Activated CD4-positive, CD25-positive, alpha-beta regulatory T cell treated with anti-CD3 and anti-CD28 coated beads, Interleukin-2, amount 50 U/mL, for 72 hours (primary cell): ENCODE data around the gene MTNR1A.
"Not testable (repeated sequence)": the region's sequence is repeated elsewhere in the genome, so short reads cannot be mapped to it uniquely, and the experiment has no call there.

Experiments
- DNase-seq: peaks from one replicate; pipeline ENCODE4 v3.0.0; 2021

The MTNR1A gene

DNA sequence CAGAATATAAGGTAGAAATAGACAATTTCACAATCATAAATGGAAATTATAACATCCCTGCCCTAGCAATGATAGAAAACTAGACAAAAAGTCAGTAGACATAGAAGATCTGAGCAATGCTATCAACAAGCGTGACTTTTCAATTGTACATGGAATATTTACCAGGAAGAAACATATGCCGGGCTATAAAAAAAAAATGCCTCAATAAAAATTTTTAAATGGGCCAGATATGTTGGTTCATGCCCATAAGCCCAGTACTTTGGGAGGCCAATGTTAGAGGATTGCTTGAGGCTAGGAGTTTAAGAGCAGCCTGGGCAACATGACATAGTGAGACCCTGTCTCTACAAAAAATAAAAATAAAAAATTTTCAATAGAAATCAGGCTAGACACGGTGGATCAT, 5.3 kb upstream of the MTNR1A start:
- DNase-seq: no peak

DNA sequence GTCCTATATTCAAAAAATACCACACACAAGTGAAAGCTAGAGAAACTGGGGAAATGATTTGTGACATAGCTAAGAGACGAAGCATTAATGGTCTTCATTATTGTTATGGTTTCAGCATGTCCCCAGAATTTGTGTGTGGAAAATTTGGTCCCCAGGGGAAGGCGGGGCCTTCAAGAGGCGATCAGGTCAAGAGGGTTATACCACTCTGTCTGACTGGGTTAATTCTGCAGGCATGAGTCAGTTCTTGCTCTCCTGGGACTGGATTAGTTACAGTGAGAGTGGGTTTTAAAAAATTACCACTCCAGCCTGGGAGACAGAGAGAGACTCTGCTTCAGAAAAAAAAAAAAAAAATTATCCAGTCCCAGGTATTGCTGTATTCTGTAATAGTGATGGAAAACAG, 2.1 kb upstream of the MTNR1A start:
- DNase-seq: no peak

DNA sequence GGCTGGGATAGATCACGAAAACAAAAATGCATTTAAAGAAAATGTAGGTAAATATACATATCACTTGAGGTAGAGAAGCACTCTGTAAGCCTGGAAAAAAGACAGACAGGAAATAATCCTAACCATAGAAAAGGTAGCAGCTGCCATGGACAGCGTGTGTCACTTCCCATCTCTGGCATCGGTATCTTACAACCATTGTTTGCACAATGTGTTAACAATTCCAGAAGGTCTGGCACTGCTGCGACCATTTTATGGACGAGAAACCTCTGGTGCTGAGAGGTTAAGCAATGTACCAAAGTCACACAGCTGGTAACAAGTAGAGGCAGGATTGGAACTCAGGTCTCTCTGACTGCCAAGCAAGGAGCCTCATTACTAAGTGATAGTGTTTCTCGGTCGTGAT, 1.7 kb upstream of the MTNR1A start:
- DNase-seq: no peak

DNA sequence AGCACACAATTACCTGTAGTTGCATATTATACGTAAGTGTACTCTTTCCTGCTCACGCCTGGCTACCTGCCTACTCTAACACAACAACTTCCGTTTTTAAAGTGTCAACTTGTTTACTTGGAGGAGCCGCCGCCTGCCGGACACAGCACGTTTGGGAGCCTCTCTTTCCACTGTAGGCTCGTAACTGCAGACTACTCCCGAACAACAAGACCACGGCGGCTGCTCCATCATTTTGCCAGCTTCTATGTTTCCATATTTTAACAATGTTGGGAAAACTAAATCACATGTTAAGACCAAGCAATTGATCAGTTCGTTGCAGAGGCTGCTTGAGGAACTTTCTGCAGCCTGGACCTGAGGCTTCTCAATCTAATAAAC, 841 bp downstream of the MTNR1A start:
- no peak for DNase-seq

DNA sequence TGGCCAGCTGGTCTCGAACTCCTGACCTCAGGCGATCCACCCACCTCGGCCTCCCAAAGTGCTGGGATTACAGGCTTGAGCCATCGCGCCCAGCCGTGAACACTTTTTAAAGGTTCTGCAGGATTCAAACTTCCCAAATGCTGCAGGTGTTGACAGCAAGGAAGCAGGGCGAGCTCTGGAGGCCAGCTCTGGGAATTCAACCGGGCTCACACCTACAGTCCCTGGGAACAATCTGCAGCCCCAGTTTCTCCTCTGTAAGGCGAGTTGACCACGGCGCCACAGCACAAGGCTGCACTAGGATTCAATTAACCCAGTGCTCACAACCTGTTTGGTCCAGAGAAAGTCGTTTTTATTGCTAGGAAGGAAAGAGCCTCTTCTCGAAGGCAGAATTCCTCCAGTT, 1.6 kb downstream of the MTNR1A start:
- DNase-seq: no peak

DNA sequence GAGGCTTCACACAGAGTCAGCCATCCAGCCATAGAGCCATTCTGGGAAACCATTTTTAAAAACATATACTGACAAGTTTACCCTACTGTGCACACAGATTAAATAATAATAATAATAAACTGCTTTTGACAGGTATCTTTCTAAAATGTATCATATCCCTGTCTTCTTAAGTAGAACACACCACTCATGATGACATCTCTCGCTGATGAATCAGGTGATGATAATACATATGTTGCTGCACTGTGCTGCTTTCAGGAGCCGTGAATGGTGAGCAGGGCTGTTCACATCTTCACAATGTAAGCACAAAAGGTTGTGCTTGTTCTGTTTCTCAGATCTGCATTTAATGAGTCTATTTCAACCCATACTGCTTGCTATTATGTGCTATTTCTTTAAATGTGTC, 3.5 kb downstream of the MTNR1A start:
- DNase-seq: no peak

DNA sequence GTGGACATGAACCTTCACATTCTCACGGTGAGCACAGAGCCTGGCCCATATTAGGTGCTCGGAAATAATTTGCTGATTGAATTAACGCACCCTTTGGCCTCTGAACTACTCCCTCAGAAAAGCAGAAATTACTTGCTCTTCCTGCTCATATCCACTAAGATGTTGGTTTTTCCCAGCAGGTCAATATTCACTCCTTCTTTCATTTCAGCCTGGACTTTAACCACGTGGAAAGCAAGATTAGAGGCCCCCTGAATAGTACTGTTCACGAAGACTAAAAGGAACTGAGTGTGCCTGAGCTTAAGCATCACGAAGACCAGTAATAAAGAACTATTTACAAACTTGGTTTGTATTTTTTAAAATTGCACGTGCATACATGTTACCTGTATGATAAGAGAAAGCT, 9.9 kb downstream of the MTNR1A start:
- DNase-seq: no peak

DNA sequence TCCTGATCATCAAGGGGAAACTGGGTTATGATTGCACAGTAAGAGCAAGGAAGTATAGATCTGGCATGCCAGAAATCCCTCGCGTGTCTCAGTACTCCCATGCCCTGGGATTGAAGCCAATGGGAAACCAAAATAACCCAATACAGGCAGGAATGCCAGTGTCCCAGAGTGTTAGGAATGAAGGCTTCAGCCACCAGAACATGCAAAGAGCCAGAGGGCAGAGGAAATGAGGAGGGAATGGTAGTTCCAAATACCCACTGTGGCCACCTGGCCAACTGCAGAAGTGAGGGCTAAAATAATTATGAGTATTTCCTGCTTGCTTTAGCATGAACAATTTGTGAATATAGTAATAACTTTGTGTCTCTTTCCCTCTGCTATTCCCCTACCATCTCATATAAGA, 12.2 kb downstream of the MTNR1A start:
- DNase-seq: no peak

DNA sequence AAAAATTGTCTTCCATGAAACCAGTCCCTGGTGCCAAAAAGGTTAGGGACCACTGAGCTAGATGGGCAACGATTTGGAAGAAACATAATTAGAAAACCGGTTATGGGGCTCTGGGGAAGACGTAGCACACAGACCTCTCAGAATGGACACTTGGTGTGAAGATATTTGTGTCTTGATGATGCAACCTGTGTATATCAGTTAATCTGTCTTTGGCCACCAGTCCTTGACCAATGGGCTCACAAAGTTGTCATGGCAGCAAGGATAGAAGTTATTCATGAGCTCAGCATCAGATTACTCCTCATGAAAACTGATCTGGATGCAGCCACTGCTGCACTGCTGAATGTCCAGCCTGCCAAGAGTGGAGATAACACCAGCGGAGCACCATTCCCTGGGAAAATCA, 13.6 kb downstream of the MTNR1A start:
- no peak for DNase-seq

DNA sequence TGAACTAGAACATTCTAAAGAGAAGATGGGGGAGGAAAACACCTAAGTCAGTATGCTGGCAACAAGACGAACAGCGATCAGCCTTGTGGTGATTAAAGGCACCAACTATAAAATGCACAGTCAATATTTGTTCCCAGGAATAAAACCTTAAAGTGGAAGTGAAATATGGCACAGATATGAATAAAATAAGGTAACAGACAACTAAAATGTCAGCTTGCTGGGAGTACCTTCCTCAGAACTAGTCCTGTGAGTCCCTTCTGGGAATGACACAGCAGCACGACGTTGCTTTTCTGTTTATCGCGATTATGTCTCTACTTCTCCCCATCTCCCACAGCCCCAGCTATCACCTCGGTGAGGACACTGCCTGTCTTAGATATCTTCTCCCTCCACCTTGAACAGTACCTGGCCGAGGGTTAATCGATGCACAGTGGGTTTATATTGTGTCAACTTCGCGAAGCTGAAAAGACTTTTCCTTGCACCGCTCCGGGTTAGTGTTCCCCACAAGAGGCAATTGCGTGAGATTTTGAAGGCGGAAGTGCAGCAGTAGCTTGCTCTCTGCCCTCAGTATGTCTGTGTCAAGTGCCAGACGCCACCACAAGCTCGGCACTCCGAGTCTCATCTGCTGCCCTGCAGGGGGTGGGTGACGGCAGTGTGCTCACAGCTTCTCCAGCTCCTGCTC, 17.4 kb downstream of the MTNR1A start:
- no peak for DNase-seq

DNA sequence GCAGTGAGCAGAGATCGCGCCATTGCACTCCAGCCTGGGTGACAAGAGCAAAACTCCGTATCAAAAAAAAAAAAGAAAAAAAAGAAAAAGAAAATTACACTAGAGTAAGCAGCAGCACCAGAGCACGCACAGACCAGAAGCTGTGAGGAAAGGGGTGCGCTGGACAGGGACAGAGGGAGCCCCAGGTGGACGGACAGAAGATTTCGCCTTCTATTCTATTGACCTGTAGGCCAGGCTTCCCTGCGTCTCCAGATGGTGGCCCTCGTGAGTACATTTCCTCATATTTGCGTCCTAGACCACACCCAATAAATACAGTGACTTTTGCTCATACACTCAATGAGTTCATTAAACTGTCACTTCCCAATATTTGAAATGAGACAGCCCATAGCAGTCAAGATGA, 19.1 kb downstream of the MTNR1A start:
- no peak for DNase-seq

DNA sequence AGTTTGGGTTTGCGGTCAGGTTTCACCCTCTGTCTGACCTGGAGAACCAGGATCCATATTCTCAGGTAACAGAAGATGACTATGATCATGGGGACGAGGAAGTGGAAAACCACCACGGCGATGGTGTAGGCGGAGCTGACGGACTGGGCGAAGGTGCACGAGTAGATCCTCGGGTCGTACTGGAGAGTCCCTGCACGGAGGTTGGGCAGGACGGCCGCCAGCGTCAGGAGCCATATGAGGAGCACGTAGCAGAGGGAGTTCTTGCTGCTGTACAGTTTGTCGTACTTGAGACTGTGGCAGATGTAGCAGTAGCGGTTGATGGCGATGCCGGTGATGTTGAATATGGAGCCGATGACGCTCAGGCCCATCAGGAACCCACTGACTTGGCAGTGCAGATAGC, 21.3 kb downstream of the MTNR1A start:
- no peak for DNase-seq

DNA sequence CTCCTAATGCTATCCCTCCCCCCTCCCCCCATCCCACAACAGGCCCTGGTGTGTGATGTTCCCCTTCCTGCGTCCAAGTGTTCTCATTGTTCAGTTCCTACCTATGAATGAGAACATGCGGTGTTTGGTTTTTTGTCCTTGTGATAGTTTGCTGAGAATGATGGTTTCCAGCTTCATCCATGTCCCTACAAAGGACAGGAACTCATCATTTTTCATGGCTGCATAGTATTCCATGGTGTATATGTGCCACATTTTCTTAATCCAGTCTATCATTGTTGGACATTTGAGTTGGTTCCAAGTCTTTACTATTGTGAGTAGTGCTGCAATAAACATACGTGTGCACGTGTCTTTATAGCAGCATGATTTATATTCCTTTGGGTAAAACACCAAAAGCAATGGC, 31.4 kb downstream of the MTNR1A start:
- DNase-seq: not testable (repeated sequence)

DNA sequence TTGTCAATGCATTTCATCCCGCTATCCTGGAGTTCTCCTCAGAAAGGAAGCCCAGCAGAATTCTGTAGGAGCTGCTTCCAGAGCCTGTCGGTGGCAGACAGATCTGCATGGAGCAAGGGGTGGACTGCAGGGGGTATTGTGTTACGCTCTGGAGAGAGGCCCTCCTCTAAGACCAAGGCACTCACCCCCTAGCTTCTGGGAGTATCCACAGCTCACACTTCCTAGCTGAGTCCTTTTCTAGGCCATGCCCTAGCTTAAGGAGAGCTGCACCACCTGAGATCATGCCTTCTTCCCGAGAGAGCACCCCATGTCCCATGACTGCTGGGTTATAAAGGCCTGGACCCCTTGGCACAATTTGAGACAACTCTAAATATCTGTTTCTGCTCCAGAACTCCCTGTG, 39.1 kb downstream of the MTNR1A start:
- DNase-seq: no peak

DNA sequence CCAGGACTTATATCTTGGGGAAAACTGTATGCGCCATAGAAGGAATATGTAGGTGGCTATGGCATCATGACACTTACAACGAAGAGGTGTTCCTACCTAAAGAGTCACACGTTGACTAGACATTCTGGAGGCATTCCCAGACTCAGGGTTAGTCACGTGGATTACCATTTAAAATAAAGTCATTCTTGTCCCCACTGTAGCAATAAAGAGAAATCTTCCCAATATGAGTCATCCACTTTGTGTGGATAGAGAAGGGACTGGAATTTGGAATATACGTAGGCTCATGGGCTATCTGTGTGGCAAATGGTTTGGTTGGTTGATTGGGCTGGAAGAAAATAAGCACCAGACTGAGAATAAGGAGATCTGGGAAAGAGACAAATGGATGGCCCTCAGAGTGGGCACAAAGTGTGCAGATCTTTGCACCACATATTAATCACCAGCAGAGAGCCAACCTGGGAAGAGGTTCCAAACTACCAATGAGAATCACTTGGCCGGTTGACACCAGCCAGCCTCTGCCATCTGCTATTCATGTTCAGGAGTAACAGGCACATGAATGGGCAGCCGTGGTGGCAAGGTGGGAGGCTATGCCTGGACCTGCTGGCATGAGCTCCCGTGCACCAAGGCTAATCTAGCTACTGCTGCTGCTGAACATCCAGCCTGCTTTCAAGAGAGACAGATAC, 41.0 kb downstream of the MTNR1A start:
- DNase-seq: no peak

DNA sequence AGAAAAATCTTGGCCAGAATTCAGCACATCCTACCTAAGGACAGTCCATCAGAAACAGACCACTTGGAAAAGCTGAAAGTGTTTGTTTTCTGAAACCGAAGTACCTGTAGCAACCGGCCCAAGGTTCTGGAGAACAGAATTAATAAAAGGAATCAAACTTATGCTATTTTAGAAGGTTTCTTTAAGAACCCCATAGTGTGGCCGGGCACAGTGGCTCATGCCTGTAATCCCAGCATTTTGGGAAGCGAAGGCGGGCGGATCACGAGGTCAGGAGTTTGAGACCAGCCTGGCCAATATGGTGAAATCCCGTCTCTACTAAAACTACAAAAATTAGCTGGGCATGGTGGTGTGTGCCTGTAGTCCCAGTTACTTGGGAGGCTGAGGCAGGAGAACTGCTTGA, 50.6 kb downstream of the MTNR1A start:
- DNase-seq: not testable (repeated sequence)

DNA sequence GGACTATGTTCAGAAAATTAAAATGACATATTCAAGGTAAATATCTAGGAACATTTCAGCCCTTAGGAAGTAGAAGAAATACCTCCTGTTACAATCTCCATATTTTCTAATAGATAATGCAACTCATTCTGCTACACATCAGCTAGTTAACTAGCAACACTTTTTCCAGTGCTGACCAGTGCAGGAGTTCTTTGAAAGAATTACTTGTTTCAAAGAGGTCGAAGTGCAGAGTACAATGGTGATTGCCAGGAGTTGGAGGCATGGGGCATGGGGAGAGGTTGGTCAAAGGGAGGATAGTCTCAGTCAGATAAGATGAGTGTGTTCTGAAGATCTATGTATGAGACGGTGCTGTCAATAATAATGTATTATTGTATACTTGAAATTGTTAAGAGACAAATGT, 53.1 kb downstream of the MTNR1A start:
- no peak for DNase-seq

DNA sequence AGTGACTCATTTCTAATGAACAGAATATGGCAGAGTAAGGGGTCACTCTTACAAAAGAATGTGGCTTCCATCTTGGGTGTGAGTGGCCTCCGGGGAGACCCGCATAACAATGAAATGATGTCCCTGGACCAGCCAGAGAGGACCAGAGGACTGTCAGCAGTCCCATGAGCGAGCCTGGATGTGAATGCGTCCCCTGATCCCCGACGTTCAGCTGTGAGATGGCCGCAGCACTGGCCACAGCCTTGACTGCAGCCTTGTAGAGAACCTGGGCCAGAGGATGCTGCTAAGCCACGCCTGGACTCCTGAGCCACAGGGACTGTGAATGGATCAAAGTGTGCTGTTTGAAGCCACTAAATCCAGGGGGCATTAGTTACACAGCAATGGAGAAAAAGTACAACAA, 53.8 kb downstream of the MTNR1A start:
- DNase-seq: no peak

DNA sequence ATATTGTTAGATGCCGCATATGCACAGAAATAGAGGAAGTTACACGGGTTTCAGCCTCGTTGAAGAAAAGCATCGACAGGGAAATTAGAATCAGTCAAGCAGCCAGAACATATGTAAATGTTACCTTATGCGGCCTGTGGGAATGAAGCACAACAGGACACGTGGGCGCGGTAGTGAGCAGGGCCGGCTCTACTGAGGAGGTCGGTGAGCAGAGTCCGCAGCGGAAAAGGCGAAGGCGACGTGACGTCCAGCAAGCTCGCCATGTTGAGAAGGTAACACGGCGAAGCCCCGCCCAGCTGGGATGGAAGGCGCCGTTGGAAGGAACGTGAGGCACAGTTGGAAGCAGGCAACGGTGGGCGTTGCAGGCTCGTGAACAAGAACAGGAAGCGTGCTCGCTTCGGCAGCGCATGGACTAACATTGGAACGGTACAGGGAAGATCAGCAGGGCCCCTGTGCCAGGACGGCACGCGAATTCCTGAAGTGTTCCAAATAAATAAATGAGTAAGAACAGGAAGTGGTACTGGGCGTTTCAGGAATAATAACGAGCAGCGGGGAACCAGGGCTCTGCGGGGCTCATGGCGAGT, 54.6 kb downstream of the MTNR1A start:
- no peak for DNase-seq

DNA sequence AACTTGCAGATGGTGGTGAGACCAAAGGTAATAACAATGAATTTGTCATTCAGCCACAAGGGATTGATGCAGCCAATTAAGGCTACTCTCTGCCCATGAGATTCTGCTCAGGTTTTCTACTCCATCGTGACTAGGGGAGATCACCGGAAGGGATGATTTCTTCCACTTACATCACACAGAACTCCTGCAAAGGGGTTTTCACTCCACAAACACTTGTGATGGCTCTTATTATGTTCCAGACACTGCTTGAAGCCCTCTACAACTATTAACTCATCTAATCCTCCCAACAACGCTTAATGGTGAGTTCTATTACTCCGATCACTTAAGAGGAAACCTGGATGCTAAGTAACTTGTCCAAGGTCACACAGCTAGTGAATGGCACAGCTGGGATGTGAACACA, 55.9 kb downstream of the MTNR1A start:
- no peak for DNase-seq

DNA sequence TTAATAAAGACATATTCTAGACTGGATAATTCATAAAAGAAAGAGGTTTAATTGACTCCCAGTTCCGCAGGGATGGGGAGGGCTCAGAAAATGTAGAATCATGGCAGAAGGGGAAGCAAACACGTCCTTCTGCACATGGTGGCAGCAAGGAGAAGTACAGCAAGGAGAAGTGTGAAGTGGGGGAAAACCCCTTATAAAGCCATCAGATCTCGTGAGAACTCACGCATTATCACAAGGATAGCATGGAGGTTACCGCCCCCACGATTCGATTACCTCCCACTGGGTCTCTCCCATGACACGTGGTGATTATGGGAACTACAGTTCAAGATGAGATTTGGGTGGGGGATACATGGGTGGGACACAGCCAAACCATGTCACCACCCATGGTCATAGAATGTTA, 58.3 kb downstream of the MTNR1A start:
- no peak for DNase-seq

DNA sequence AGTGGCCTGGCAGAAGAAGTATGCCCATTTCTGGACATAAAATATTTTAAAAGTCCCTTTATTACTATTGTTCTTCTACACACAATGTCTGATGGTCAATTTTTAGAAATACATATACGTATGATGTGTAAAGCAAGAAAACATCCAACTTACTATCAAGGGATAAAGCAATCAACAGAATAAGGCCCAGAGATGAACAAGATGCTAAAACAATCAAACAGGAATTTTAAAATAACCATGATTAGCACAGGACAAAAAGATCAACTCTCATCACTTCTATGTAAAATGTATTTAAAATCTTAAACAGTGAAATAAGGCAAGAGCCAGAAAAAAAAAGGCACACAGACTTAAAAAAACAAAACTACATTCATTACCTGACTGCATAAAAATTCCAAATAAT, 60.9 kb downstream of the MTNR1A start:
- no peak for DNase-seq

DNA sequence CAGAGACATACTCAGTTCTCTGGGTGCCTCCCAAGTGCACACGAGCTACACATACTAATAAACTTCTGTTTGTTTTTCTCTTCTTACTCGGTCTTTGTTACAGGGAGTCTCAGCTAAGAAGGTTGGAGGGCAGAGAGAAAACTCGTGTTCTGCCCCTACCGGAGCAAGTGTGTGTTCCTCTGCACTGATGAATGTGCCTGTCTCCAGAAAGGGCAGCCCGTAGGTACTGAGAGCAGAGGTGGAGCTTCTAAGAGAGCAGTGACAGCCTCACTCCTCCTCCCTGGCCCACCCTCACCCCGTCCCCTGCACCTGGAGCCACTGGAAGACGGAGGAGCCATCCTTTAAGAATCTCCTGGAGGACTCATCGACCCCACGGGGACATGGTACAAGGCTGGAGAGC, 67.6 kb downstream of the MTNR1A start:
- no peak for DNase-seq

DNA sequence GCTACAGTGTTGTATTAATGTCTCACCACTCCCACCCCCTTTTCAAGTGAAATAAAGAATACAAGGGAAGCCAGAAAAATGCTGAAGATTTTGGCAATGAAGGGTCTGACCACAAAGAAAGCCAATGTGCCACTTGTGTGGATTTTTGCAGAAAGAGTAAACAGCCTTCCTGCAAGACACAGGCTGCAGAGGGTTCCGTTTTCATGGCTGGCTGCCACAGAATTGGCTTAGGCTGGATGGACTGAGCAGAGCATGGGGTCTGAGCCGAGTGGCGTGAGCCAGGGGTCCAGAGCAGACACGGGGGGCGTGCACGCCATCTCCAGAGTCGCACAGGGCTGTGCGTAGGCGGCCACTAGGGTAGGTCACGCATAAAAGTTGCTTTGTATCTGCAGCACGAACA, 69.2 kb downstream of the MTNR1A start:
- DNase-seq: no peak

DNA sequence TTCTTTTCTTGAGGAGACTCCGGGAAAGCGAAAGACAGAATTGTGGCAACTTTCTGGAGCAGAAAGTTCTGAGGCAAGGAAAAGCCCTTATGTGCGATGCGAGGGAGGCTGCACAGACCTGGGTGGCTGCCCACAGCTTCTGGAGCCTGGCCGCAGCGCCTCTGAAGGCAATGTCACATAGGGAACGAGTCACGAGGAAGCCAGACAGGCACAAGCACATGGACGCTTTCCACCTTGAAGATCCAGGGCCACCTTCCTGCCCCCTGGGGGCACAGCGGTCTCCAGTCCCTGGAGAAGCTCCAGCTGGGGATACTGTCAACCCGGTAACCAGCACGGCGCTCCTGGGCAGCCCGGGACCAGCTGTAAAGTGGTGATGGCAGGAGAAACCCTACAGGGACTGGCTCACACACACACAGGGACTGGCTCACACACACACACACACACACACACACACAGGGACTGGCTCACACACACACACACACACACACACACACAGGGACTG, 69.8 kb downstream of the MTNR1A start:
- DNase-seq: no peak
